ENCODE data around the gene SSX4B. TPM values are rescaled to one million over a fixed set of nuclear protein-coding genes. Genes with fewer than 3 reads are reported as not detected.
"Not testable (repeated sequence)": the region's sequence is repeated elsewhere in the genome, so short reads cannot be mapped to it uniquely, and the experiment has no call there.

SSX4B gene
- not detected in 2 replicates for total RNA-seq (2012; rRNA removed)

- H3K27me3 ChIP-seq (ENCODE audit: control insufficient read depth, insufficient read depth, low read length); H3K4me2 ChIP-seq (ENCODE audit: low read length); H3K4me1 ChIP-seq (ENCODE audit: control insufficient read depth, insufficient read depth, low read length); H3K9ac ChIP-seq (ENCODE audit: low read depth, low read length); H3K9me3 ChIP-seq (replicated peaks; ENCODE audit: low read length); H3K4me3 ChIP-seq (ENCODE audit: low read length); H3K36me3 ChIP-seq (ENCODE audit: insufficient read depth, low read length): not testable (repeated sequence)
Measured at GRCh38 chrX:48411860-48412259, at the start of gene SSX4B. Gene SSX4B (minus strand): TSS chrX:48411960. CDS start chrX:48411372, 588 bp downstream.

- Histone ChIP-seq H3K4me2 (ENCODE audit: low read length) (no peak overlapping the region), H3K4me1 (ENCODE audit: control insufficient read depth, insufficient read depth, low read length) (peaks cover 8% of the 10 kb centered on the region), H3K9ac (ENCODE audit: low read depth, low read length) (no peak overlapping the region), H3K36me3 (ENCODE audit: insufficient read depth, low read length) (no peaks in the 10 kb centered on the region), H3K9me3 (replicated peaks; ENCODE audit: low read length) (no peaks in the 10 kb centered on the region), H3K27me3 (ENCODE audit: control insufficient read depth, insufficient read depth, low read length) (no peaks in the 10 kb centered on the region), H3K4me3 (ENCODE audit: low read length) (no peak overlapping the region)
Measured at GRCh38 chrX:48460606-48461005, 48.8 kb upstream of the SSX4B start.

GRCh38 chrX:48460031-48460430 is 48.3 kb upstream of the SSX4B start:
- H3K4me3 ChIP-seq (ENCODE audit: low read length): no peak overlapping the region
- no peaks in the 10 kb centered on the region for H3K9me3 ChIP-seq (replicated peaks; ENCODE audit: low read length)
- no peak overlapping the region for H3K4me2 ChIP-seq (ENCODE audit: low read length)
- no peak overlapping the region for H3K9ac ChIP-seq (ENCODE audit: low read depth, low read length)
- H3K4me1 ChIP-seq (ENCODE audit: control insufficient read depth, insufficient read depth, low read length): peaks cover 2% of the 10 kb centered on the region
- H3K27me3 ChIP-seq (ENCODE audit: control insufficient read depth, insufficient read depth, low read length): no peaks in the 10 kb centered on the region
- H3K36me3 ChIP-seq (ENCODE audit: insufficient read depth, low read length): no peaks in the 10 kb centered on the region

- no peaks in the 10 kb centered on the region for H3K4me1 ChIP-seq (ENCODE audit: control insufficient read depth, insufficient read depth, low read length)
- H3K27me3 ChIP-seq (ENCODE audit: control insufficient read depth, insufficient read depth, low read length): no peaks in the 10 kb centered on the region
- H3K36me3 ChIP-seq (ENCODE audit: insufficient read depth, low read length): no peaks in the 10 kb centered on the region
- no peak overlapping the region for H3K4me3 ChIP-seq (ENCODE audit: low read length)
- H3K9ac ChIP-seq (ENCODE audit: low read depth, low read length): no peak overlapping the region
- no peak overlapping the region for H3K4me2 ChIP-seq (ENCODE audit: low read length)
- no peaks in the 10 kb centered on the region for H3K9me3 ChIP-seq (replicated peaks; ENCODE audit: low read length)
Measured at GRCh38 chrX:48459483-48459882, 47.7 kb upstream of the SSX4B start.

GRCh38 chrX:48458711-48459110 is 47.0 kb upstream of the SSX4B start:
- no peaks in the 10 kb centered on the region for H3K36me3 ChIP-seq (ENCODE audit: insufficient read depth, low read length)

GRCh38 chrX:48456628-48457331 is 45.0 kb upstream of the SSX4B start:
- H3K27me3 ChIP-seq (ENCODE audit: control insufficient read depth, insufficient read depth, low read length): peaks cover 1% of the 10 kb centered on the region

More at GRCh38 chrX:48458711-48459110, 47.0 kb upstream of the SSX4B start:
- H3K9me3 ChIP-seq (replicated peaks; ENCODE audit: low read length): no peaks in the 10 kb centered on the region
- H3K9ac ChIP-seq (ENCODE audit: low read depth, low read length): no peak overlapping the region
- no peak overlapping the region for H3K4me3 ChIP-seq (ENCODE audit: low read length)
- H3K4me2 ChIP-seq (ENCODE audit: low read length): no peak overlapping the region
- no peaks in the 10 kb centered on the region for H3K4me1 ChIP-seq (ENCODE audit: control insufficient read depth, insufficient read depth, low read length)
- H3K27me3 ChIP-seq (ENCODE audit: control insufficient read depth, insufficient read depth, low read length): no peaks in the 10 kb centered on the region

GRCh38 chrX:48451708-48452107 is 39.9 kb upstream of the SSX4B start:
- peaks cover 4% of the 10 kb centered on the region for H3K27me3 ChIP-seq (ENCODE audit: control insufficient read depth, insufficient read depth, low read length)
- no peak overlapping the region for H3K4me3 ChIP-seq (ENCODE audit: low read length)
- no peaks in the 10 kb centered on the region for H3K36me3 ChIP-seq (ENCODE audit: insufficient read depth, low read length)
- H3K4me2 ChIP-seq (ENCODE audit: low read length): no peak overlapping the region
- H3K9ac ChIP-seq (ENCODE audit: low read depth, low read length): no peak overlapping the region
- H3K4me1 ChIP-seq (ENCODE audit: control insufficient read depth, insufficient read depth, low read length): no peaks in the 10 kb centered on the region
- no peaks in the 10 kb centered on the region for H3K9me3 ChIP-seq (replicated peaks; ENCODE audit: low read length)

More at GRCh38 chrX:48456628-48457331, 45.0 kb upstream of the SSX4B start:
- Histone ChIP-seq H3K9me3 (replicated peaks; ENCODE audit: low read length) (no peaks in the 10 kb centered on the region), H3K4me2 (ENCODE audit: low read length) (no peak overlapping the region), H3K4me3 (ENCODE audit: low read length) (no peak overlapping the region), H3K9ac (ENCODE audit: low read depth, low read length) (no peak overlapping the region), H3K36me3 (ENCODE audit: insufficient read depth, low read length) (no peaks in the 10 kb centered on the region), H3K4me1 (ENCODE audit: control insufficient read depth, insufficient read depth, low read length) (no peaks in the 10 kb centered on the region)

- Histone ChIP-seq H3K9ac (ENCODE audit: low read depth, low read length) (no peak overlapping the region), H3K36me3 (ENCODE audit: insufficient read depth, low read length) (no peaks in the 10 kb centered on the region), H3K4me3 (ENCODE audit: low read length) (no peak overlapping the region), H3K27me3 (ENCODE audit: control insufficient read depth, insufficient read depth, low read length) (peaks cover 4% of the 10 kb centered on the region), H3K4me1 (ENCODE audit: control insufficient read depth, insufficient read depth, low read length) (no peaks in the 10 kb centered on the region), H3K4me2 (ENCODE audit: low read length) (no peak overlapping the region), H3K9me3 (replicated peaks; ENCODE audit: low read length) (no peaks in the 10 kb centered on the region)
Measured at GRCh38 chrX:48450076-48450475, 38.3 kb upstream of the SSX4B start.

- H3K4me3 ChIP-seq (ENCODE audit: low read length); H3K27me3 ChIP-seq (ENCODE audit: control insufficient read depth, insufficient read depth, low read length); H3K4me2 ChIP-seq (ENCODE audit: low read length); H3K36me3 ChIP-seq (ENCODE audit: insufficient read depth, low read length); H3K9ac ChIP-seq (ENCODE audit: low read depth, low read length); H3K4me1 ChIP-seq (ENCODE audit: control insufficient read depth, insufficient read depth, low read length); H3K9me3 ChIP-seq (replicated peaks; ENCODE audit: low read length): not testable (repeated sequence)
Measured at GRCh38 chrX:48447201-48447600, 35.4 kb upstream of the SSX4B start.

- H3K27me3 ChIP-seq (ENCODE audit: control insufficient read depth, insufficient read depth, low read length); H3K9me3 ChIP-seq (replicated peaks; ENCODE audit: low read length); H3K9ac ChIP-seq (ENCODE audit: low read depth, low read length); H3K4me3 ChIP-seq (ENCODE audit: low read length); H3K4me2 ChIP-seq (ENCODE audit: low read length); H3K36me3 ChIP-seq (ENCODE audit: insufficient read depth, low read length); H3K4me1 ChIP-seq (ENCODE audit: control insufficient read depth, insufficient read depth, low read length): not testable (repeated sequence)
Measured at GRCh38 chrX:48433713-48434112, 22.0 kb upstream of the SSX4B start.

GRCh38 chrX:48430166-48430565 is 18.4 kb upstream of the SSX4B start:
- not testable (repeated sequence) for H3K4me1 ChIP-seq (ENCODE audit: control insufficient read depth, insufficient read depth, low read length); H3K36me3 ChIP-seq (ENCODE audit: insufficient read depth, low read length); H3K9me3 ChIP-seq (replicated peaks; ENCODE audit: low read length); H3K27me3 ChIP-seq (ENCODE audit: control insufficient read depth, insufficient read depth, low read length); H3K4me2 ChIP-seq (ENCODE audit: low read length); H3K9ac ChIP-seq (ENCODE audit: low read depth, low read length); H3K4me3 ChIP-seq (ENCODE audit: low read length)

- not testable (repeated sequence) for H3K9me3 ChIP-seq (replicated peaks; ENCODE audit: low read length); H3K9ac ChIP-seq (ENCODE audit: low read depth, low read length); H3K4me1 ChIP-seq (ENCODE audit: control insufficient read depth, insufficient read depth, low read length); H3K27me3 ChIP-seq (ENCODE audit: control insufficient read depth, insufficient read depth, low read length); H3K4me3 ChIP-seq (ENCODE audit: low read length); H3K36me3 ChIP-seq (ENCODE audit: insufficient read depth, low read length); H3K4me2 ChIP-seq (ENCODE audit: low read length)
Measured at GRCh38 chrX:48429606-48430005, 17.8 kb upstream of the SSX4B start.

Data from skeletal muscle satellite cell (primary cell).